Lung (tissue), 12 donors: Measurements from ENCODE around the gene ITPRIPL1. TPM values are rescaled to one million over a fixed set of nuclear protein-coding genes. Genes with fewer than 3 reads are reported as not detected.

ENCODE experiments used
- ATAC-seq: fragments of 200-7000 bp; cut with Tn5 transposase; one replicate; pipeline ENCODE4 v1.9.1; 2020; ENCODE audit warnings: moderate number of reproducible peaks; ENCODE audit not compliant: insufficient read depth, low FRiP score
- DNase-seq, 3 donors: peaks; one replicate each; pipeline ENCODE4 v3.0.0-alpha.2; 2013 to 2017
- H3K27ac ChIP-seq, 2 donors: one replicate each; pipeline ENCODE4 v1.5.1; 2013; ENCODE audit warnings: mild to moderate bottlenecking in 2 of 2, moderate library complexity in 2 of 2, control low read depth in 1 of 2, inconsistent platforms in 1 of 2, low read depth in 1 of 2, low read length in 1 of 2
- H3K27me3 ChIP-seq, 3 donors: one replicate each; pipeline ENCODE4 v1.5.1; 2013; ENCODE audit warnings: low read length in 2 of 3; ENCODE audit not compliant: control insufficient read depth in 3 of 3, insufficient read depth in 3 of 3
- H3K36me3 ChIP-seq, 4 donors: one replicate each; pipeline ENCODE4 v1.5.1; 2013; ENCODE audit warnings: low read length in 4 of 4, mild to moderate bottlenecking in 1 of 4, moderate library complexity in 1 of 4; ENCODE audit not compliant: control insufficient read depth in 4 of 4, insufficient read depth in 4 of 4
- H3K4me1 ChIP-seq, 5 donors: one replicate each; pipeline ENCODE4 v1.5.1; 2013; ENCODE audit warnings: low read length in 5 of 5, mild to moderate bottlenecking in 2 of 5, moderate library complexity in 1 of 5; ENCODE audit not compliant: control insufficient read depth in 5 of 5, insufficient read depth in 5 of 5
- H3K4me3 ChIP-seq: one replicate; pipeline ENCODE4 v1.5.1; 2013; ENCODE audit warnings: mild to moderate bottlenecking, control low read depth, moderate library complexity
- H3K9ac ChIP-seq, 2 donors: one replicate each; pipeline ENCODE4 v1.5.1; 2013; ENCODE audit warnings: low read length in 2 of 2, control low read depth in 1 of 2; ENCODE audit not compliant: insufficient read depth in 1 of 2
- H3K9me3 ChIP-seq, 4 donors: one replicate each; pipeline ENCODE4 v1.5.1; 2013; ENCODE audit warnings: low read length in 3 of 4, mild to moderate bottlenecking in 1 of 4, moderate library complexity in 1 of 4; ENCODE audit not compliant: control insufficient read depth in 4 of 4, insufficient read depth in 3 of 4
- WGBS, 2 donors: extraction: QIAGEN DNeasy Blood & Tissue Kit; methylation state at CpG; one replicate each; pipeline ENCODE4 v1.1.7; 2013; 5-methylcytosine and 5-hydroxymethylcytosine counted together
- polyA plus RNA-seq, 2 donors: library from polyadenylated mRNA; stranded (reverse); fragments of 200-250 nt; gene quantifications; one replicate each; pipeline ENCODE4 v1.2.1, GENCODE V29; 2013
- total RNA-seq, 2 donors: library from RNA; depleted of rRNA in 1 of 2; stranded (reverse); fragments of >200 nt in 1 of 2; gene quantifications; one replicate each; pipeline ENCODE4 v1.2.1, GENCODE V29; 2014 to 2021
- TF ChIP-seq, protein P1 (sequence below): IDR thresholded peaks from 2 replicates; pipeline ENCODE4 v1.5.1; 2012; ENCODE audit warnings: mild to moderate bottlenecking; ENCODE audit errors: control extremely low read depth, extremely low read depth
- donor health status: control.
- donor health status: control.
- donor health status: Bipolar disorder and iron deficiency.
- donor health status: healthy.
- donor health status: DM: yes; HTN: yes; CAD: no.

The ITPRIPL1 gene
- total and polyA plus RNA-seq, 4 donors: 0.33 to 2.2 (median 1.5) TPM

DNA sequence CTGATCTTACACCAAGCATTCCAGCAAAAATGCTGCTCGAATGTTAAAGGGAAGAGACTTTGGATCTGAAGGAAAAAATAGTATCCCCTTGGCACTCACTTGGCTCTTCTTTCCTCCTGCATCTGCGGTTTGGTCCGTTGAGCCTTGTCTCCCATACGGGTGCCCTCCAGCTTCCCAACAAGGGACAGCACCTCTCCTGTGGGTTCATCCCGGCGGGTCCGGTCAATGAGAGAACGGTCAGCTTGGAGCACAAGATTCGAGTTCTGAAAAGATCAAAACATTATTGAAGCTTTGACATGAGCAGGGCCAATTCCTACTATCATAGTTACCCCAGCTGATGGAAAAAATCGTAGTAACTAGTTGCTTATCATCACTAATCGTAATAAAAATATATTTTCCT is 20.5 kb upstream of the ITPRIPL1 start:
- Histone ChIP-seq H3K36me3 (peaks cover 21 to 40% (median 28%) of the 10 kb centered on the region in 4 donors), H3K9ac (peak overlapping the region in 1 of 2 donors; percentile 63), H3K4me3 (peak overlapping the region; percentile 96), H3K9me3 (no peaks in the 10 kb centered on the region), H3K27me3 (no peaks in the 10 kb centered on the region), H3K4me1 (peaks cover 4 to 17% (median 12%) of the 10 kb centered on the region in 5 donors), H3K27ac (peak overlapping the region in 1 of 2 donors; percentile 95)
- DNase-seq (no peak), ATAC-seq (no peak)
- WGBS, 2 donors: 67 to 79% methylated on average over 11 of the region's 11 CpGs
- TF ChIP-seq, protein P1, sequence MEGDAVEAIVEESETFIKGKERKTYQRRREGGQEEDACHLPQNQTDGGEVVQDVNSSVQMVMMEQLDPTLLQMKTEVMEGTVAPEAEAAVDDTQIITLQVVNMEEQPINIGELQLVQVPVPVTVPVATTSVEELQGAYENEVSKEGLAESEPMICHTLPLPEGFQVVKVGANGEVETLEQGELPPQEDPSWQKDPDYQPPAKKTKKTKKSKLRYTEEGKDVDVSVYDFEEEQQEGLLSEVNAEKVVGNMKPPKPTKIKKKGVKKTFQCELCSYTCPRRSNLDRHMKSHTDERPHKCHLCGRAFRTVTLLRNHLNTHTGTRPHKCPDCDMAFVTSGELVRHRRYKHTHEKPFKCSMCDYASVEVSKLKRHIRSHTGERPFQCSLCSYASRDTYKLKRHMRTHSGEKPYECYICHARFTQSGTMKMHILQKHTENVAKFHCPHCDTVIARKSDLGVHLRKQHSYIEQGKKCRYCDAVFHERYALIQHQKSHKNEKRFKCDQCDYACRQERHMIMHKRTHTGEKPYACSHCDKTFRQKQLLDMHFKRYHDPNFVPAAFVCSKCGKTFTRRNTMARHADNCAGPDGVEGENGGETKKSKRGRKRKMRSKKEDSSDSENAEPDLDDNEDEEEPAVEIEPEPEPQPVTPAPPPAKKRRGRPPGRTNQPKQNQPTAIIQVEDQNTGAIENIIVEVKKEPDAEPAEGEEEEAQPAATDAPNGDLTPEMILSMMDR: no peak

DNA sequence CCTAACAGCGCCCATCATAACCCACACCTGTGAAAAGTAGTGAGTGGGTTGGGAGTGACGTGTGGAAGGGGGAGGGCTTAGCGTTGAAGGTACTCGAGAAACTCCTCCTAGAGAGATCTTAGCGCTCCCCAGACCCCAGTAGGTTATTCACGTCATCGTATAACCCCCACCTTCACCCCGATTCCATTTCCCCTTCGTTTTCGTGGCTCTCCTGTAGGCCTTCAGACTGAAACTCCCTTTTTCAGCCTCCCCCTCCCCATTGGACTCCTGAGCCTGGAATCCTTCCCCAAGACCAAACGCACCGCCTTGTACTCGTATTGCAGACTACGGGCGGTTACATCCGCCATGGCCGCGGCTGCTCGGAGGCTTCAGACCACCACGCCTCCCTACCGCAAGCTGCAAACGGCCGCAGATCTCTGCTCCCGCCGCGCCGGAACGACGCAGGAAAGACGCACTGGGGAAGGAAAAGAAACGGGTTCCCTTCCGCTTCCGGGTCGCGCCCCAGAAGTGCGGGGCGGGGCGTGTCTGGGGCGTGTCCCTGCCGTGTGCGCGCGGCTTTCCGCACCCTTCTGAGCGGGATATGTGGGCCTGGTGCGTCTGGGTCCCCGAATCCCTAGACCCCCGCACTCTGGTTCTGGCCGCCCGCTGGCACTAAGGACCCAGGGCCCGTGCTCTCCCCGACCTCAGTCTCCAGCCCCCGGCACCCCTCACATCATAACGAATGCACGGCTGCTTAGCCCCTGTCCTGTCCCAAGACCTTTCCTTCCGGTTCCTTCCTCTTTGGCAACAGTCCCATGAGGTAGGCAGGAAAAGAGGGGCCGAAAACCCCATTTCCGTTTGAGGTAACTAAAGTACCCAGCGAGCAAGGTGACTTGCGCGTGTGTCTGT is 19.8 kb upstream of the ITPRIPL1 start, which contains the start of gene SNRNP200:
Gene SNRNP200 (minus strand): TSS at position 456 of the 888 bp plus-strand sequence. CDS start 109 bp downstream, at position 347.
- DNase-seq (peak; percentile 88 to 92 (median 91)), ATAC-seq (peak; percentile 100)
- Histone ChIP-seq H3K9ac (peak within 1 kb of the TSS; percentile 89 to 96), H3K9me3 (no peaks in the 10 kb centered on the region), H3K4me3 (peak within 1 kb of the TSS; percentile 96), H3K27me3 (no peaks in the 10 kb centered on the region), H3K36me3 (peaks cover 18 to 33% (median 24%) of the 10 kb centered on the region in 4 donors), H3K4me1 (peaks cover 4 to 17% (median 12%) of the 10 kb centered on the region in 5 donors), H3K27ac (peak within 1 kb of the TSS; percentile 91 to 95)
- TF ChIP-seq, protein P1: no peak
- 1% methylated on average over 61 of the region's 61 CpGs for WGBS, 2 donors

- peak in 1 of 3 donors; percentile 5 for DNase-seq
- Histone ChIP-seq H3K4me3 (peak overlapping the region; percentile 96), H3K27me3 (no peaks in the 10 kb centered on the region), H3K9me3 (no peaks in the 10 kb centered on the region), H3K4me1 (peaks cover 4 to 17% (median 12%) of the 10 kb centered on the region in 5 donors), H3K9ac (peak overlapping the region; percentile 89 to 96), H3K36me3 (peaks cover 16 to 30% (median 22%) of the 10 kb centered on the region in 4 donors), H3K27ac (peak overlapping the region; percentile 91 to 95)
- ATAC-seq: no peak
- TF ChIP-seq, protein P1: no peak
- 22 to 28% methylated on average over 9 of the region's 9 CpGs for WGBS, 2 donors
Observed at GRCh38 chr2:96305979-96306308, 19.2 kb upstream of the ITPRIPL1 start.
